ENCODE data around the gene RUVBL1.
"Not testable (repeated sequence)": the region's sequence is repeated elsewhere in the genome, so short reads cannot be mapped to it uniquely, and the experiment has no call there.

The RUVBL1 gene

GRCh38 chr3:128123538-128124368 is at the start of gene RUVBL1:
RUVBL1 (minus strand) TSS chr3:128123812; CDS start chr3:128123724, 88 bp downstream.
- peak; percentile 98 for DNase-seq

- DNase-seq, result no peak
These were observed 49.6 kb upstream of the RUVBL1 start for GRCh38 chr3:128173200-128173599.

GRCh38 chr3:128170866-128171516 is 47.4 kb upstream of the RUVBL1 start:
- DNase-seq, result peak; percentile 77

- DNase-seq, result no peak
These were observed 45.2 kb upstream of the RUVBL1 start for GRCh38 chr3:128168836-128169235.

GRCh38 chr3:128167973-128168674 is 44.5 kb upstream of the RUVBL1 start:
- DNase-seq, result no peak

GRCh38 chr3:128167646-128167972 is 44.0 kb upstream of the RUVBL1 start:
- no peak for DNase-seq

- no peak for DNase-seq
These were observed 43.4 kb upstream of the RUVBL1 start for GRCh38 chr3:128166971-128167453.

- no peak for DNase-seq
These were observed 39.8 kb upstream of the RUVBL1 start for GRCh38 chr3:128163432-128163831.

GRCh38 chr3:128160661-128161060 is 37.0 kb upstream of the RUVBL1 start:
- no peak for DNase-seq

GRCh38 chr3:128155616-128156360 is 32.2 kb upstream of the RUVBL1 start:
- DNase-seq, result no peak

- DNase-seq, result not testable (repeated sequence)
These were observed 30.7 kb upstream of the RUVBL1 start for GRCh38 chr3:128154354-128154753.

GRCh38 chr3:128153156-128154041 is 29.8 kb upstream of the RUVBL1 start, which contains the start of gene EEFSEC:
EEFSEC (plus strand) TSS chr3:128153481; CDS start chr3:128153508, 27 bp downstream.
- peak; percentile 82 for DNase-seq

- DNase-seq, result no peak
These were observed 29.0 kb upstream of the RUVBL1 start for GRCh38 chr3:128152419-128153155.

- no peak for DNase-seq
These were observed 28.2 kb upstream of the RUVBL1 start for GRCh38 chr3:128151758-128152274.

GRCh38 chr3:128149650-128150049 is 26.0 kb upstream of the RUVBL1 start:
- DNase-seq, result no peak

- no peak for DNase-seq
These were observed 22.6 kb upstream of the RUVBL1 start for GRCh38 chr3:128146201-128146600.

GRCh38 chr3:128145279-128145678 is 21.7 kb upstream of the RUVBL1 start:
- DNase-seq, result no peak

GRCh38 chr3:128144512-128145187 is 21.0 kb upstream of the RUVBL1 start:
- DNase-seq, result no peak

- no peak for DNase-seq
These were observed 19.9 kb upstream of the RUVBL1 start for GRCh38 chr3:128143496-128143895.

- peak; percentile 67 for DNase-seq
These were observed 9.8 kb upstream of the RUVBL1 start for GRCh38 chr3:128133273-128133883.

Measured in EL (cell line).